Fibroblast of skin of left quadriceps (primary cell): ENCODE results near the gene SP8.
"Not testable (repeated sequence)": the region's sequence is repeated elsewhere in the genome, so short reads cannot be mapped to it uniquely, and the experiment has no call there.

Experiments used
- DNase-seq, 2 experiments: peaks; one replicate each; pipeline ENCODE4 v3.0.0-alpha.2; 2013; ENCODE audit warnings: low read depth in 2 of 2

SP8 gene

DNA sequence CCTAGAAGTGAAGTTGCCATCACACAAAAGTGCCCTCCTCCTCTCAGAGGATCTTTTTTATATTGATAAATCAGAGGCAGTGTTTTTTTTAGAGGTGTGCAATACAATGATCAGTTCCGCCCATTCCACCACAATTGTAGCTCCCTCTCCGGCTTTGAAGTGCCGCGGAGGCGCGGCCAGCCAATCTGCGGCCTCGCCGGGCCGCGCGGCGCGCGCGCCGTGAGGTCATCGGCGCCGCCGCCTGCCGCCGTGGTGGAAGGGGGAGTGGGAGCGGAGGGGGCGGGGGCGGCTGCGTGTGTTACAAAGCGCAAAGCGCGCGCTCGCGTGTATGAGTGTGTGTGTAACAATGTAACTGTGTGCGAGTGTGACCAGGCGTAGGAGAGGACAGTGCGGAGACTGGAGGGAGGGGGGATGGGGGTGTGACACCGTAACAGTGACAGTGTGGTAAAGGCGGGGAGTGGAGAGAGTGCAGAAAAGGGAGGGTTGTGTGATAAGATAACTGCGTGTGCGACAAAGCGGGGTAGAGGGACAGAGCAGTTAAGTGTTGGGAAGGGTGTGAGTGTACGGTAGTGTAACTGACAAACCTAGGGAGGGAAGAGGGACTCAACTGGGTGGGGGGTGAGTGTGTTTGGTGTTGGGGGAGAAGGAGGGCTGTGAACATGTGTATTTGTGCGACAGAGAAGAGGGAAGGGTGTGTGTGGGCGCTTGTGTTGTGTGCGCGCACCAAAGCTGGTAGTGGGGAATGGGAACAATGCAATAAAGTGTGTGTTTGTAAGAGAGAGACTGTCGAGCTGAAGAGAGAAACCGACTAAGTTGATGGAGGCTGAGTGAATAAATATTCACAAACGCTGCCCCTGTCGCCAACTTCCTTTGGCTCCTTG, at the start of gene SP8:
TSS of gene SP8 (minus strand) at position 108 of the 881 bp plus-strand sequence. CDS start at position 20, 88 bp downstream.
- DNase-seq = no peak

DNA sequence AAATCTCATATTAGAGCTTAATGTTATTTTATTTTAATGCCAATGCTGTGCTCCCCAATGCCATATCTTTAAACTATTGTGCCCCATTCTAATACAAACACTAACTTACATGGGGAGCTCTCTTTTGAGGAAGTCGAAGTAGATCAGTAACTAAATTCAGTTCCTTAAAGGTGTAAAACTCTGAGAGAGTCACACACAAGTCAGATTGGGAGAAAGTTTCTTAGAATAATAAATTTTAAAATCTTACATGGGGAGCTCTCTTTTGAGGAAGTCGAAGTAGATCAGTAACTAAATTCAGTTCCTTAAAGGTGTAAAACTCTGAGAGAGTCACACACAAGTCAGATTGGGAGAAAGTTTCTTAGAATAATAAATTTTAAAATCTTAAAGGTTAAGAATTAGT, 49.7 kb upstream of the SP8 start:
- not testable (repeated sequence) for DNase-seq

- no peak for DNase-seq
Observed at GRCh38 chr7:20835111-20835750, 48.5 kb upstream of the SP8 start.

GRCh38 chr7:20834656-20835055, 48.0 kb upstream of the SP8 start:
- no peak for DNase-seq

- DNase-seq = no peak
Observed at GRCh38 chr7:20831956-20832355, 45.3 kb upstream of the SP8 start.

- no peak for DNase-seq
Observed at GRCh38 chr7:20831451-20831850, 44.8 kb upstream of the SP8 start.

GRCh38 chr7:20828947-20829346, 42.3 kb upstream of the SP8 start:
- DNase-seq = no peak

DNA sequence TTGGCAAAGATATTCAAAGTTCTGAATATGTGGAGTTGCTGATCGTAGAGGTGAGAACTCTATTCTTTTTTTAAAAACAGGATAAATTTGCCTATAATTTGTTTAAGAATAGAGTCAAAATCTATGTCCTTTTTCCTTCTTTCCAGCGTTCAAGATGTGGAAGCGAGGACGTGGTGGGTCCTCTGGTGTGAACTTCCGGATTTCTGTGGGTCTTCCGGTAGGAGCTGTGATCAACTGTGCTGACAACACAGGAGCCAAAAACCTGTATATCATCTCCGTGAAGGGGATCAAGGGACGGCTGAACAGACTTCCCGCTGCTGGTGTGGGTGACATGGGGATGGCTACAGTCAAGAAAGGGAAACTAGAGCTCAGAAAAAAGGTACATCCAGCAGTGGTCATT, 40.5 kb upstream of the SP8 start:
- DNase-seq = no peak

DNA sequence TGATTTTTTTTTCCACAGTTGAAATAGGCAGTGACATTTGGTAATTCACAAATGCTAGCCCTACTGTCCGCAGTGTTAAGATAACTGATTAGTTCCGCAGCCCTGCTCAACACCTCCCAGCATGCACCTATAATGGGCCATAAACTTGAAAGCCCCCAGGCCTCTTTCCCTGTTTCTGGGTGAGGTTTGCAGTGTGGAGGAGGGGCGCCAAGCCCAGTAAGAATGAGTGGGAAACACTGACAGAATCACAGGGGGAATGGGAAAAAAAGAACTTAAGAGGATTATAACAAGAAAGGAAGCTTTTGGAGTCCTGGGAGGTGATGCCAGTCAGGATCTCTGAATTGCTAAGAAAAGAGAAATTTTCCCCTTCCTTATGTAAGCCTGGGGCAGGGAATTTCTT, 39.6 kb upstream of the SP8 start:
- DNase-seq = no peak

- DNase-seq = no peak
Observed at GRCh38 chr7:20825555-20825954, 38.9 kb upstream of the SP8 start.

DNA sequence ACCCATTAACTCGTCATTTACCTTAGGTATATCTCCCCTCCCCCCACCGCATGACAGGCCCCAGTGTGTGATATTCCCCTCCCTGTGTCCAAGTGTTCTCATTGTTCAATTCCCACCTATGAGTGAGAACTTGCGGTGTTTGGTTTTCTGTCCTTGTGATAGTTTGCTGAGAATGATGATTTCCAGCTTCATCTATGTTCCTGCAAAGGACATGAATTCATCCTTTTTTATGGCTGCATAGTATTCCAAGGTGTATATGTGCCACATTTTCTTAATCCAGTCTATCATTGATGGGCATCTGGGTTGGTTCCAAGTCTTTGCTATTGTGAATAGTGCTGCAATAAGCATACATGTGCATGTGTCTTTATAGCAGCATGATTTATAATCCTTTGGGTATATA, 34.7 kb upstream of the SP8 start:
- DNase-seq = not testable (repeated sequence)

DNA sequence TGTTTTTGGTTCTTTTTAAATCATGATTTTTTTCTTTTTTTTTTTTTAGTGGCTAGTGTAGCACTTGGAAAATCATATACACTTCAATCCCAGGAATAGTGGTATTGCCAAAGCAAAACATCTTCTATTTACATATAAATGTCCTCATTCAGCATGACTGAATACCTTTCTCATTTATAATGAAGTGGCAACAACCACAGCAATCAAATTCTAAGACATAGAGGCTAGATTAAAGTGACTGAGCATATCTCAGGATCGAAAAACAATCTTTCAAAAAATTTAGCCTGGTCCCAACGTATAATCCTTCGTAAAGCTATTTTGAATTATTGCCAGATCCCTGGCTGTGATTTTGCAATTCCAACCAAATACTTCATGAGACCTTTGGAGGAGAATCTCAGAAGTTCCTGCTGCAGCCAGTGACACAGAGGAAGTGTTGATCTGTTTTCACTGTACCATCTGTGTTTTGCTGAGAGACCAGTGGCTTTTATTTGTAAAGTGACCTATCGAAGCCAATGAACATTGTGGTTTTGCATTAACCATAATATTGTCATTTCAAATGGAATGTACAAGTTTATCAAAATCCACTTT, 29.8 kb upstream of the SP8 start:
- no peak for DNase-seq

GRCh38 chr7:20804345-20804744, 17.7 kb upstream of the SP8 start:
- no peak for DNase-seq

GRCh38 chr7:20799566-20800366, 13.1 kb upstream of the SP8 start:
- no peak for DNase-seq

DNA sequence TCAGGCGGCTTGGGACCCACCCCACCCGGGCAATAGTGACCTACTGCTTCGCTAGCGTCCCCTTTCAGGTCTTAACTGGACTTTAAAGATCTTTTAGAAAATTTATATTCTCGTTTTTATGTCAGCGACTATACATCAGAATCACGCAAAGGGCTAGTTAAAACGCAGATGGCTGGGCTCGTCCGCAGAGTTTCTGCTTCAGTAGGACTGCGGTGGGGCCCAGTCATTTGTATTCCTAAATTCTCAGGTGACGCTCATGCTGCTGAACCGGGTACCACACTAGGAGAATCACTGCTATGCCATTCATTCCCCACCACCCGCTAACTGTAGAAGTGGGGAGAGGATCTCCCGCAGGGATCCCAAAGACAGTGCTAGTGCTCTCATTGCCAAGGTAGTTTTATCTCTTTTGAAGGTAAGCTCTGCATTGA, 12.0 kb upstream of the SP8 start:
- no peak for DNase-seq

DNA sequence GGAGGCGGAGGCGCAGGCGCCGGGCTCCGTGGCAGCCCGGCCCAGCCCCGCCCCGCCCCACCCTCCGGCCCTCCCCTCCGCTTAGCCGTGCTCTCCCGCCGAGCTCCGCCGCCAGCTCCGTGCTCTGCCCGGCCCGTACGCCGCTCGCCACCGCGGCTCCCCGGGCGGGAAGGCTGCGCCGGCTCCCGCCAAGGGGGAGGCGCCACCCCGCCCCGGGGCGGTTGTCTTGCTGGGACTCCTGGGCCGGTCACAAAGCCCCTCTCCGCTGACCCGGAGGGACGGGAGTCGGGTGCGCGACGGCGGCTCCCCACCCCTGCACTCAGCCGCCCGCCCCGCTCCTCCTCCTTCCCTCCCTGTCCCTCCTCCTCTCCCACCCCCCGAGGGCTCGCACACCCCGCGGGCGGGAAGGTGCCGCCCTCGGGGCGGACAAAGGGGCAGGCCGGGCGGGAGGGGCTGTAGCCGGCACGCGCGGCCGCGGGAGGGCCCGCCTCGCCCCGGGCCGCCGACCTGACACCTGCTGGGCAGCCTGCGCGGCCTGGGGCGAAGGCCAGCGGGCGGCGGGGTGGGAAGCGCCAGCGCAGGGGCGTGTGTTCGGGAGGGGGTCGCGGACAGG, 11.5 kb upstream of the SP8 start:
- DNase-seq = no peak

DNA sequence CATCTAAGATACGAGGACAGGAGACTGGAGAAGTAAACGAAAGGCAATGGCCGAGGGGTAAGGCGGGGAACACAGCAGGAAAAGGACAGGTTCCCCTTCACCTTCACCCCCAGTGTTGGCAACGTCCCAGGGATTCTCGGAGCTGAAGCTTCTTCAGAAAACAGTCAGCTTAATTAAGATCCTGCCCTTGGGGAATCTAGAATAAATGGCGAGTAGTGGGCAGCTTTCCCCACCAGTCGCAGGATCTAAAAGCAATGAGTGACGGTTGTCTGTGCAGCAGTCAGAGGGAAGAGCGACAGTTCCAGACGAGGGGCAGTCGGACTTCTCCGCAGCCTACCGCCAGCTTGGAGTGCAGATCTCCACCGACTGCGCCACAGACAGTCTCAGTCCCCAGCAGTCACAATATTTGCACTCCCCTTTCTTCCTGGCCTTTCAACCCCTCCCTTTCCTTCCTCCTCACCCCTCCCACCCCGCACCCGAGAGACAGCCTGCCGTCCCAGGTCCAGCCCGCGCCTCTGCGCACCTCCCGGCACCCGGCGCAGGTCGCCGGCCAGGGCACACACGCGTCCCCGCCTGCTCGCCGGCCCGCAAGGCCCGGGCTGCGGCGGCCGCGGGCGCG, 10.9 kb upstream of the SP8 start:
- no peak for DNase-seq

DNA sequence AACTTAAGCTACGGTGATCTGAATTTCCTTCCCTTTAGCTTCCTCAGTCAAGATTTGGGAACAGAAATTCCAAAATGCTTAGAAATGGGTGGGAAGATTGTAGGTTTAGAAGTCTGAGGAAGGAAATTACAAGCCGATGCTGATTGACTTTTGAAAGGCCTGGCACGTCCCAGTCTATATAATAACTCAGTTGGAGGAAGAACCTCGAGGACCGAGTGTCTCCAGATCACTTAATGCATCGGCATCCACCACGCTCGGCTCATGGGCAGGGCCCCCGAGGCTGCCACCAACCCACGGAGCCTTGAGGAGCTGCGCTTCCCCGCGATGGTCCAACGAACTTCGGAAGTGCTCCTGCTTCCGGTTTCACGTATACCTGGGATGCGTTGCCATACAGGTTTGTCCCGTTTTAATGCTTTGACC, 10.4 kb upstream of the SP8 start:
- DNase-seq = no peak

- DNase-seq = no peak
Observed at GRCh38 chr7:20796500-20796899, 9.8 kb upstream of the SP8 start.

DNA sequence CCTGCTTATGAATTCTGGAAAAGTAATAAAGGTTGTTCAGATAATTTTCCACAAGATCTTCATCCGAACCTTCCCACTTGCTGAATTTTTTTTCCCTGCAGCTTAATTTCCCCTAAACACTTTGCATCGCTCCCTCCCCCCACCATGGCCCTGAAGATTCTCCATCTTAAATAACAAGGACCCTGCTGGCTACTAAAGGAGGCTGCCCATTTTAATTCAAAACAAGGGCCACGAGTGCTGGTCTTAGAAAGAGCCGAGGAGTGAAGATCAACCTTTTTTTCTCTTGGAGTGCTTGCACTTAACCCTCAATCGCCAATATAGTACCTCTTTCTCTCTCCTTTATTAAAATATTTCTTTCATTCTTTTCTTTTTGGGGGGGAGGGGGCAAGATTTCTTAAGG, 9.2 kb upstream of the SP8 start:
- DNase-seq = no peak

- no peak for DNase-seq
Observed at GRCh38 chr7:20795361-20795760, 8.7 kb upstream of the SP8 start.
